ENCODE data around the gene EFCAB7. TPM values are rescaled to one million over a fixed set of nuclear protein-coding genes. Genes with fewer than 3 reads are reported as not detected.

Gene EFCAB7
- 2.0 and 3.4 TPM in 2 replicates for total RNA-seq

GRCh38 chr1:63522891-63523728, at the start of gene EFCAB7, which contains the start of gene ITGB3BP:
TSS of gene EFCAB7 (plus strand) at chr1:63523525. CDS start at chr1:63525573, 2,048 bp downstream.
TSS of gene ITGB3BP (minus strand) at chr1:63523225. CDS start at chr1:63523133, 92 bp downstream.

GRCh38 chr1:63593303-63593885, 70.1 kb downstream of the EFCAB7 start, which contains the start of gene PGM1:
TSS of gene PGM1 (plus strand) at chr1:63593411. CDS start at chr1:63593489, 78 bp downstream.

Other genes starting within 250 kb of the EFCAB7 start
- gene FOXD3, start 201.0 kb upstream of the EFCAB7 start, total RNA-seq: not detected in 2 replicates
- gene ALG6, start 155.9 kb upstream of the EFCAB7 start, total RNA-seq: 7.7 and 14.4 TPM in 2 replicates
- gene ITGB3BP, start 300 bp upstream of the EFCAB7 start, total RNA-seq: 15.4 and 24.0 TPM in 2 replicates
- 58.7 and 61.6 TPM in 2 replicates for gene PGM1, start 69.9 kb downstream of the EFCAB7 start, total RNA-seq